NT2/D1 (cell line): ENCODE measurements around the gene LYSMD4.
"Not testable (repeated sequence)": the region's sequence is repeated elsewhere in the genome, so short reads cannot be mapped to it uniquely, and the experiment has no call there.

ENCODE experiments used
- SUZ12 ChIP-seq: IDR thresholded peaks from 2 replicates; pipeline ENCODE4 v1.6.1; 2011; ENCODE audit not compliant: insufficient read length, insufficient read depth; ENCODE audit errors: extremely low read depth
- YY1 ChIP-seq: IDR thresholded peaks from 2 replicates; pipeline ENCODE4 v1.6.1; 2011; ENCODE audit not compliant: insufficient read length, insufficient read depth
- ZNF274 ChIP-seq: IDR thresholded peaks from 2 replicates; pipeline ENCODE4 v1.6.1; 2011; ENCODE audit warnings: mild to moderate bottlenecking, low read depth, low read length

- not testable (repeated sequence) for TF ChIP-seq ZNF274, SUZ12, YY1
Observed at GRCh38 chr15:99750326-99750725, 17.1 kb upstream of the LYSMD4 start.
